ENCODE measurements around the gene MLKL.
A peak's percentile ranks its signal among the peaks of the same experiment; 100 is the strongest.
"Not testable (repeated sequence)": the region's sequence is repeated elsewhere in the genome, so short reads cannot be mapped to it uniquely, and the experiment has no call there.

The MLKL gene

GRCh38 chr16:74732707-74733350, 32.2 kb upstream of the MLKL start:
- no peak for DNase-seq (ENCODE audit: low read depth in 2 of 2)

- no peak for DNase-seq (ENCODE audit: low read depth in 2 of 2)
Measured at GRCh38 chr16:74731853-74732477, 31.3 kb upstream of the MLKL start.

GRCh38 chr16:74729783-74730683, 29.4 kb upstream of the MLKL start:
- DNase-seq (ENCODE audit: low read depth in 2 of 2) = no peak

- DNase-seq (ENCODE audit: low read depth in 2 of 2) = no peak
Measured at GRCh38 chr16:74727903-74728302, 27.2 kb upstream of the MLKL start.

- DNase-seq (ENCODE audit: low read depth in 2 of 2) = peak; percentile 6 to 32
Measured at GRCh38 chr16:74726716-74727115, 26.1 kb upstream of the MLKL start.

GRCh38 chr16:74725651-74726455, 25.2 kb upstream of the MLKL start:
- no peak for DNase-seq (ENCODE audit: low read depth in 2 of 2)

- no peak for DNase-seq (ENCODE audit: low read depth in 2 of 2)
Measured at GRCh38 chr16:74724820-74725549, 24.3 kb upstream of the MLKL start.

GRCh38 chr16:74723256-74723655, 22.6 kb upstream of the MLKL start:
- DNase-seq (ENCODE audit: low read depth in 2 of 2) = no peak

GRCh38 chr16:74722156-74722555, 21.5 kb upstream of the MLKL start:
- not testable (repeated sequence) for DNase-seq (ENCODE audit: low read depth in 2 of 2)

GRCh38 chr16:74721716-74722115, 21.1 kb upstream of the MLKL start:
- DNase-seq (ENCODE audit: low read depth in 2 of 2) = no peak

GRCh38 chr16:74720579-74720978, 19.9 kb upstream of the MLKL start:
- no peak for DNase-seq (ENCODE audit: low read depth in 2 of 2)

- DNase-seq (ENCODE audit: low read depth in 2 of 2) = no peak
Measured at GRCh38 chr16:74718741-74719610, 18.3 kb upstream of the MLKL start.

- no peak for DNase-seq (ENCODE audit: low read depth in 2 of 2)
Measured at GRCh38 chr16:74718140-74718539, 17.5 kb upstream of the MLKL start.

GRCh38 chr16:74717367-74717766, 16.7 kb upstream of the MLKL start:
- DNase-seq (ENCODE audit: low read depth in 2 of 2) = no peak

GRCh38 chr16:74716355-74716754, 15.7 kb upstream of the MLKL start:
- no peak for DNase-seq (ENCODE audit: low read depth in 2 of 2)

- DNase-seq (ENCODE audit: low read depth in 2 of 2) = no peak
Measured at GRCh38 chr16:74713876-74714275, 13.2 kb upstream of the MLKL start.

GRCh38 chr16:74713325-74713724, 12.7 kb upstream of the MLKL start:
- no peak for DNase-seq (ENCODE audit: low read depth in 2 of 2)

- no peak for DNase-seq (ENCODE audit: low read depth in 2 of 2)
Measured at GRCh38 chr16:74711938-74712337, 11.3 kb upstream of the MLKL start.

GRCh38 chr16:74710401-74710800, 9.7 kb upstream of the MLKL start:
- DNase-seq (ENCODE audit: low read depth in 2 of 2) = no peak

- DNase-seq (ENCODE audit: low read depth in 2 of 2) = peak; percentile 73 to 77
Measured at GRCh38 chr16:74709441-74709877, 8.8 kb upstream of the MLKL start.
